Sigmoid colon (tissue), 4 donors: ENCODE data around the gene SHLD2.
"Not testable (repeated sequence)": the region's sequence is repeated elsewhere in the genome, so short reads cannot be mapped to it uniquely, and the experiment has no call there.

ENCODE experiments used
- CTCF ChIP-seq, 4 experiments: fragments of 450-650 bp in 3 of 4; fragments of 200-600 bp in 1 of 4; IDR thresholded peaks; one replicate each; pipeline ENCODE4 v1.5.1; 2016 to 2019; ENCODE audit warnings: antibody characterized with exemption in 4 of 4, mild to moderate bottlenecking in 3 of 4, moderate library complexity in 2 of 4
- POLR2A ChIP-seq, 2 donors: fragments of 450-650 bp; IDR thresholded peaks; one replicate each; pipeline ENCODE4 v1.6.1; 2016; ENCODE audit warnings: antibody characterized with exemption in 2 of 2, mild to moderate bottlenecking in 2 of 2, moderate library complexity in 2 of 2
- POLR2AphosphoS5 ChIP-seq, 4 donors: sonication (generic); formaldehyde crosslinking; IDR thresholded peaks; one replicate each; pipeline ENCODE4 v1.6.1; 2017; ENCODE audit warnings: antibody characterized with exemption in 4 of 4

GRCh38 chr10:87186016-87186415 is 91.0 kb downstream of the SHLD2 start:
- not testable (repeated sequence) for TF ChIP-seq CTCF, POLR2A, POLR2AphosphoS5 (IDR thresholded peaks at IDR 0.05)
